ENCODE data around the gene ITSN2.
A peak's percentile ranks its signal among the peaks of the same experiment; 100 is the strongest.
"Not testable (repeated sequence)": the region's sequence is repeated elsewhere in the genome, so short reads cannot be mapped to it uniquely, and the experiment has no call there.

The ITSN2 gene

DNA sequence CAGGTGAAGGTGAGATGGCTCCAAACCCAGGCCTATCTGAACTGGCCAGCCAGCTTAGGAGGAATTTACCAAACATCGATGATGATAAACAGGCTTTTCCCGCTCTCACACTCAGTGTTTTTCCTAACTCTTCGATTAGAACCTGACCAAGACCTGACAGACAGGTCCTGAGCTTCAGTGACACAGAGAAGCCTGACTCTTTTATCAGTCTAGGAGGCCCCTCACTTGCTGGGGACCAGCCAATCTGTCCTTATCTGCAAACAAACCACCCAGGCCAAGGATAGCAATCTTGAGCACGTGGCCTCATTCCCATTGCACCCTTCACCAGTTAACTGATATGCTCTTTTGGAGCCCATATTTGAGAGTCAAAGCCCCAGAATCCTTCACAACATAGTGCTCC is 1.9 kb upstream of the ITSN2 start:
- DNase-seq = no peak

DNA sequence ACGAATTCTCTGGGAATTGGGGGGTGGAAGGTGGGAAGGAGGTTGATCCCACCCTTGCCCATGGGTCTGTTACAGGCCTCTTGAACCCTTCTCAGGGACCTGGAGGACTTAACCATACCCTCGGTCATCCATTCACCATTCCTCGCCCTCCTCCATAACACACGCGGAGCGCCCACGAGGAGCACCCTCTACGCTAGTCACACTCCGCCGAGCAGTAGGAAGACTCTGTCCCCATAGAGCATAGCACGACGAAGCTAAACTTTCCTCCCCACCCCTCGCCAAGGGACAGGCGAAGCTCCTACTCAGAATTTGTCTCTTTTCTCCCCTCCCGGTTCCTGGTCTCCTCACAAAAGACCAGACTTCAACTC is 611 bp upstream of the ITSN2 start:
- DNase-seq = no peak

DNA sequence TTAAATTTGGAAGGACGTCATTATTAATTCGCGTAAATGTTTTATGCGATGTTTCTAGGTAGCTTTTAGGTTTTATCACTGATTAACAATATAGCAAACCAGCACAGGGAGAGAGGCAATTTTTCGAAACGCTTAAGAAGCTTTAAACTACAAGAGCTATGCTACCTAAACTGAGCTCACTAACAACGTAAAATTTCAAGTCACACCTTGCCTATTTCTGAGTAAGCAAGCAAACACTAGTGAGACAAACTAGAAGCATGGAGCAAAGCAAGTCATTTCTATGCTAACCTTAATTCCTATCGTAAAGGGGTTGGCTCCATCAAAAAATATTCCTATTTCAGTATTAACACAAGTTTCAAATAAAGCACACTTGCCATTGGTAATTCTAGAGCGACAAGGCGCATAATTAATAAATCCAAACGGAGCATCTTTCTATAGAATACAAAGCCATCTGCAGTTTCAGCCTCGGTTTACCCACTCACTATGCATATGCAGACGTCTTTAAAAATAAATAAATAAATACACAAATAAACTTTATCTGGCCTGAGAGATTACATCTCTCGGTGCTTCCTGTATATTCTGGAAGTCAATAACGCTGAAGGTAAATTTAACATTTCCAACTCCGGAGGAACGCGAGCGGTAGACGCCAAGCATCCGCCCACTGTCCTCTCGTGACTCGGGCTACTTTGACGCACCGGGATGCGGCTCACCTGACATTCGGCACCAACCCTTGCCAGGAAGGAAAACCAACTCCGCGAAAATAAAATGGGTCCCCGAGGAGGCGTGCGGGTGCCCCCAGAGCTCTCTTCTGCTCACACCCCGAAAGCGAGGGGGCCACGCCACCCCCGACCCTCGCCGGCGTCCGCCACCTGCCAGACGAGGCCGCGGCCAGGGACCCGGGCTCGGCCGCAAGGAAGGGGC is 947 bp downstream of the ITSN2 start:
- peak; percentile 48 for DNase-seq

DNA sequence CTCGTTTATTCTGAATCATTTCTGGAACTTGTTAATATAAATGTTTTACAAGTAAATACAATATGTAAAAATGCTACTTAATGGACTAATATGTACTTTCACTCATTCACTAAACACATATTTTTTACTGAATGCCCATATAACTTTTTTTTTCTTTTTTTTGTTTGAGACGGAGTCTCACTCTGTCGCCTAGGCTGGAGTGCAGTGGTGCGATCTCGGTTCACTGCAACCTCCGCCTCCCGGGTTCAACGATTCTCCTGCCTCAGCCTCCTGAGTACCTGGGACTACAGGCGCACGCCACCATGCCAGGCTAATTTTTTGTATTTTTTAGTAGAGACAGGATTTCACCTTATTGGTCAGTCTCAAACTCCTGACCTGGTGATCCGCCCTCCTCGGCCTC is 2.6 kb downstream of the ITSN2 start:
- DNase-seq = not testable (repeated sequence)

DNA sequence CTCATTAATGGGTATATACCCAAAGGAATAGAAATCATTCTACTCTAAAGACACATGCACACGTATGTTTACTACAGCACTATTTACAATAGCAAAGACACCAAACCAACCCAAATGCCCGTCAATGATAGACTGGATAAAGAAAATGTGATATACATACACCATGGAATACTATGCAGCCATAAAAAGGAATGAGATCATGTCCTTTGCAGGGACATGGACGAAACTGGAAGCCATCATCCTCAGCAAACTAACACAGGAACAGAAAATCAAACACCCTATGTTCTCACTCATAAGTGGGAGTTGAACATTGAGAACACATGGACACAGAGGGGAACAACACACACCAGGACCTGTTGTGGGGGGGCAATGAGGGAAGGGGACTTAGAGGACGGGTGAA is 3.2 kb downstream of the ITSN2 start:
- not testable (repeated sequence) for DNase-seq

DNA sequence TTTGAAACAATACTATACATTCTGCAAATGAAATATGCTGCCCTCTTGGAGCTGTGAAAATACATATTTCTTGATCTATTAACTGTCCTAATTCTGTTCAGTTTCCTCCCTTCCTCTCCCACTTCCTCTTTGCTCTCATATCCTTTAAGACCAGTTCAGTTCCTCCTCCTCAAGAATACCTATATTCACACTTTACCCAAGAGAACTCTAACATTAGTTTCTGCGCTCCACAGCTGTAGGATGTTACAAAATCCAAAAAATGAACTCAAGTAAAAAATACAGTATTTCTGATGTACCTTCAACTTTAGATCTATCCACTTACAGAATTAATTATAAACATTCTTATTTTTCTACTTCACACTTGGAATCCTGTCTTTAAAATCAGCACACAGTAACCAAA is 5.4 kb downstream of the ITSN2 start:
- no peak for DNase-seq

DNA sequence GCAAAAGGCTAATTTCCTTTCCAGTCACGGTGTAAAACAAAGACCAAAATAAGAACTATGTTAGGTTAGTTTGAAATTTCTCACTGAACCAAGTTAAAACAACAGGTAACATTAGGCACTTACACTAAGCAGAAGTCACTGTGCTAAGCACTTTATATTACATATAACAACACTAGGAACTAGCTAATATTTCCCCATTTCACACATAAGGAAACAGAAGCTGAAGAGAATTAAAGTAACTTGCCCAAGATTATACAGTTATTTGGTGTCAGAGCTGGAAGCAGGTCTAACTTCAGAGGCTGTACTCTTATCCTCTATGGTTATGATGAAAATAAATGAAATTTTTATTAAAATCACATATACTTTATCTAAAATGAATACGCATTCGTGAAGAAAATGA is 5.9 kb downstream of the ITSN2 start:
- no peak for DNase-seq

DNA sequence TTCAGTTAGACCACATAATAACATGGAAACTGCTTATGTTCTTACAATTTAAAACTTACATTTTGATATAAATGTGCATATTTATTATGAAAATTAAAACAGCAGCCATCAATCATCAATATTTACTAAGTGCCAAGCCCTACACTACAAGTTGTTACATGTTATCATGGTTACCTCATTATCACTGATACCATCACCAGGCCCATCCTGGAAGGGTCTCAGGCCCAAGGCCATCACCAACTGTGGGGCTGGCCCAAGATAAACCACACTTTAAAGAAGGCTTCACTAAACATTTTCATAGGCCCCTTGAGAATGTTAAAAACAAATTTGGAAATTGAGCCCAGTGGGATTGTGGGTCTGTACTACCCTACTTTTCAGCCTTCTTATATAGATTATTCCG is 6.4 kb downstream of the ITSN2 start:
- DNase-seq = no peak

DNA sequence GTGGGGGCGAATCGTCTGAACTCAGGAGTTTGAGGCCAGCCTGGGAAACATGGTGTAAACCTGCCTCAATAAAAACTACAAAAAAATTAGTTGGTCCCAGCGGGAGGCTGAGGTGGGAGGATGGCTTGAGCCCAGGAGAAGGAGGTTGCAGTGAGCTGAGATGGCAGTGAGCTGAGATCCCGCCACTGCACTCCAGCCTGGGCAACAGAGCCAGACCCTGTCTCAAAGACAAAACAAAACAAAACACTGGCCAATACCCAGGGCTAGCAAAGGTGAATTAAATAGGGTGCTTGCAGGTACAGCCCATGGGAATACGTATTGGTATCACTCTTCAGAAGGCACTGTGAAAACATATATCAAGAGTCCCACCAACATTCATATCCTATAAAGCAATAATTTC is 7.0 kb downstream of the ITSN2 start:
- no peak for DNase-seq

DNA sequence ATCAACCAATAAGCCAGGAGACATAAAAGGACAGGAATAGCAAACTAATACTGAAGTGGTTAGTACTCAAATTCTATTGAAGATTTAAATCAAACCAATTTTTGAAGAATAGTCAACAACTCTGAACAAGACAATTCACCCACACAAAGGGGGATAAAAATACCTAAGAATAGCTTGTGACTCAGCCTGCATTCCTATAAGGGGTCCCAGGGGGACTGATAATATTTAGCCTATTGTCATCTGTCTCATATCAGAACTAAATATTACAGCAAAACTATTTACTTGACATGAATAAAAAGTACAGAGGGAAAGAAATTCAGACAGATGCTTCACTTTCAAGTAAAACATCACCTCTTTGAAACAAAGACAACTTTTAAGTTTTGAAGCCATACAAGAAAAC is 7.7 kb downstream of the ITSN2 start:
- DNase-seq = no peak

DNA sequence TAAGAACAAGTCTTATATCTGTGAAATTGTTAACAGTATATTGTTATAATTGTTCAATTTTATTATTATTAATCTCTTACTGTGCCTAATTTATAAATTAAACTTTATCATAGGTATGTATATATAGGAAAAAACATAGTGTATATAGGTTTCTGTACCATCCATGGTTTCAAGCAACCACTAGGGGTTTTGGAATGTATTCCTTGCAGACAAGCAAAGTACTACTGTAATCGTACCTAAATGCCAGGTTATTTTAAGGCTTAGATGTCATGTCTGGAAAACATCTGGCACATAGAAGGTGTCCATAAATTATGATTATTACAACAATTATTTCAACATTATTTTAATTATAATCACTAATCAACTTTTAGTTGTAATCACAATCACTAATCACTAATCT is 8.4 kb downstream of the ITSN2 start:
- no peak for DNase-seq

DNA sequence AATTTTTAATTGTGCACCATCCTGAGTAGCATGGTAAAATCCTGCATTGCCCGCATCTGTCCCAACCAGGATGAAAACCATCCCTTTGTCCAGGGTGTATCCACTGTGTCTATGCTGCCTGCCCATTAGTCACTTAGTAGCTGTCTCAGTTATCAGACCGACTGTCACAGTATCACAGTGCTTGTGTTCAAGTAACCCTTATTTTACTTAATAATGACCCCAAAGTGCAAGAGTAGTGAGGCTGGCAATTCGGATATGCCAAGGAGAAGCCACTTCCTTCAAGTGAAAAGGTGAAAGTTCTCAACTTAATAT is 8.8 kb downstream of the ITSN2 start:
- DNase-seq = no peak

DNA sequence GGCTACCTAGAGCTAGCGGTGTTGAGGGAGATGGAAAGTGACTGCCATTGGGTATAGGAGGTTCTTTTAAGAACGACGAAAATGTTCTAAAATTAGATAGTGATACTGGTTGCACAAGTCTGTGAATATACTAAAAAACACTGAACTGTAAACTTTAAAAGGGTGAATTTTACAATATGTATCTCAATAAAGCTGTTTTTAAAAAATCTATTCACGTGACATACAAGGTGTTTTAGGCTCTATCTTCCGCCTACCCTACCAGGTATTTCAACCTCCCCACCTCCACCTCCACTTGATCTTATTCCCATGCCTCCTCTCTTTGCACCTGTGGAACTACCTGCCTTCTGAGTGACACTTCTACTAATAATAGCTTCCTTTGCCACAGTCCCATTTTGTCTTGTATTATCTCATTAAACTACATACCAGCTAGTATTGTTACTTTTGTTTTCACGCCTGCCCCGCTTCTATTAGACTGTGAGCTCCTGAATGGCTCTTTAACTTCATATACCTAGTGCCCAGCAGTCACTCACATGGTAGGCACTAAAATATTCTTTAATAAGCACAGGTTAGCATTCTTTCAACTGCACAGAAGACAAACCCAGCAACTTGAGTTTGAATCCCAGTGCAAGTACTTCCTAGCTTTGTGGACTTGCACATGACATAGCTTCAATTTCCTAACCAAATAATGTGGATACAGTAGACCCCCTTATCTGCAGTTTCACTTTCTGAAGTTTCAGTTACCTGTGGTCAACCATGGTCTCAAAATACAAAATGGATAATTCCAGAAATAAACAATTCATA is 9.3 kb downstream of the ITSN2 start:
- no peak for DNase-seq

DNA sequence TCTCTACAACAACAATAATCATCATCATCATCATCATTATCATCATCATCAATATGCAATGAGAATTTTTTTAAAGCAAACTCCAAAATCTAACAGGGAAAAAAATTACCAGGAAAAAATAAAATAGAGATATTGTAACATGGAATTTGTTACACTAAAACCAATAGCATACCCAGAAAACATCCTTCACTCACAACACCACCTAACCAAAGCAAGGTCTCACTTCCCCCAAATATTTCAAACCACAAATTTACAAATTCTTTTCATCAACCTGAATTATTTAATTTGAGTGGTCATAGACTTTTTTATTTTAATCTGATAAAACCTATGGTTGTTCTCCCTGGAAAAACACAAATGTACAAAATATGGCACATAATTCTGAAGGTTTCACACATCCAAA is 11.2 kb downstream of the ITSN2 start:
- no peak for DNase-seq

DNA sequence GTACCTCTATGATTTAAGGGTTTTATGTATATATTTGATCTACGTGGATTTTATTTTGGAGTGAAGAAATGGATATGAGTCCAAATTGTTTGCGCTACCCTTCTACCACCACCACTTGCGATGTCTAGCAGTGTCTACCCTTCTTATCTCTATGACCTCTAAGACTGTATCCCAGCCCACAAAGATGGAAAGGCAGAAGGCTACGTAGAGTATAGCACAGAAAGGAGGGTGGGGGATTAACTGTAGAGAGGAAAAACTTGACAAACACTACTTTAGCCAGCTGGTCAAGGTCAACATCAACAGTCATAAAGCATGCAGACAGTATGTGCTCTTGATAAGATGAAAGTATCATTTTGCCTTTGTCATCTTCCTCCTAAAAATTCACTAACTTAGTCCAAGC is 14.4 kb downstream of the ITSN2 start:
- DNase-seq = no peak

DNA sequence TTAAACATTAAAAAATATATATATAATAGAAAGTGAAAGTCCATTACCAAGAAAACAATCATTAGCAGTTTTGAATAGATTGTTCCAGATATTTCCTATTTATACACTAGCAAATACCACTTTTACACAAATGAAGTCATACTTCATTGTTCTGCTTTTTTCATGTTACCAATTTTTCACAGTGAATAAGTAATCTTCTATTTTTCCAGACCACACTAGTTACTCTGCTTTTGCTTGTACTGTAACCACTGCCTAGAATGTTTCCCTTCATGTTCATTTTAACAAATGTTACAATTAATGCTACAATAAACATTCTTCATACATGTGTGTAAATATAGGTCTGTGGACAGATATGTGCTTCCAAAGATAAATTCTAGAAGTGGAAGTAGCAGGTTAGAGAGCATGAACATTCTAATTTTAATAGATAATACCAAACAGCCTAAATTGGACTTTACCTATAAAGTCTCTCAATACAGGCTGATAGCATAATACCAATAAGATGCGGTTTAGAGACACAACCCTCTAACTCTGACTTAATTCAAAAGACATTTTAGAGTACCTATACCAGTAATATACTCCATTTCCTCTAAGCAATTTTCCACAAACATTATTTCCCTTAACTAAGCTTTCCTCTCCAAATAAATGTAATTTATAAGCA is 17.0 kb downstream of the ITSN2 start:
- no peak for DNase-seq

DNA sequence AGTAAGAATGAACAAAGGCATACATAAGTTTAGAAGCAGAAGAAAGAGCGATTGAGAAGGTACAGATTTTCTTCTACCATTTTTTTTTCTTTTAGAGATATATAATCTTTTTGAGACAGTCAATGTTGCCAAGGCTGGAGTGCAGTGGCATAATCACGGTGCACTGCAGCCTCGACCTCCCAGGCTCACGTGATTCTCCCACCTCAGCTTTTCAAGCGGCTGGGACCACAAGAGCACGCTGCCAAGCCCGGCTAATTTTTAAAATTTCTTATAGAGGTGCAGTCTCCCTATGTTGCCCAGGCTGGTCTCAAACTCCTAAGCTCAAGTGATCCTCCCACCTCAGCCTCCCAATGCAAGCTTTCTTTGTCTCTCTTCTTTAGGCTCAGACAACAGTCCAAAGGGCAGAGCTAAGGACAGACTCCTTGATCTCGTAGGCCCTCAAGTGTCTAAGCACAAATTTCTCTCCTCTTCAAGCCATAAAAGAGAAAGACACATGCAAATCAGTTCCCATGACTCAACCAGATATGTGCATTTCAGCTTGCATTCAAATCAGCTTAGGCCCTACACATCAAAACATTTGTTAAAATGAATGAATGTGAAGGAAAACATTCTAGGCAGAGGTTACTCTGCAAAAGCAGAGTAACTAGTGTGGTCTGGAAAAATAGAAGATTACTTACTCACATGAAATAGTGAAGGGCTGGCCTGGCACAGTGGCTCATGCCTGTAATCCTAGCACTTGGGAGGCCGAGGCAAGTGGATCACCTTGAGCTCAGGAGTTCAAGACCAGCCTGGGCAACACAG is 18.0 kb downstream of the ITSN2 start:
- no peak for DNase-seq

DNA sequence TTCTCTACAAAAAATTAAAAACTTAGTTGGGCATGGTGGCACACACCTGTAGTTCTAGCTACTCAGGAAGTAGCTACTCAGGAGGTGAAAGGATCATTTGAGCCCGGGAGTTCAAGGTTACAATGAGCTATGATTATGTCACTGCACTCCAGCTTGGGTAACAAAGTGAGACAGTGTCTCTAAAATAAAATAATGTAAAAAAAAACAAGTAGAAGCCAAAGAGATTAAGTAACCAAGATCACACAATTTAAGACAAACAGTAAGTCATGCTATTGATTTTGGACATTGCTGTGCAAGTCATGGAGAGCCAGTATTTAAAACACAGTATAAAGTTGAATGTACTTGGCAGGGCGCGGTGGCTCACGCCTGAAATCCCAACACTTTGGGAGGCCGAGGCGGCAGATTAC is 20.5 kb downstream of the ITSN2 start:
- DNase-seq = no peak

DNA sequence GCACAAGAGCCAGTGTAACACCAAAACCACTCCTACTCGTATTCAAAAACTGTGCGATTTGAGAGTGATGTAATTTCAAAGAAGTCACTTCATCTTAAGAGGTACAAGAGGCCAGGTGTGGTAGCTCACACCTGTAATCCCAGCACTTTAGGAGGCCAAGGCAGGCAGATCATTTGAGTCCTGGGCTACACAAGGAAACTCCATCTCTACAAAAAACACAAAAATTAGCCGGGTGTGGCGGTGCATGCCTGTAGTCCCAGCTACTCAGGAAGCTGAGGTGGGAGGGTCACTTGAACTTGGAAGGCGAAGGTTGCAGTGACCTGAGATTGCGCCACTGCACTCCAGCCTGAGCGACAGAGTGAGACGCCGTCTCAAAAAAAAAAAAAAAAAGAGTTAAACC is 21.2 kb downstream of the ITSN2 start:
- DNase-seq = not testable (repeated sequence)

DNA sequence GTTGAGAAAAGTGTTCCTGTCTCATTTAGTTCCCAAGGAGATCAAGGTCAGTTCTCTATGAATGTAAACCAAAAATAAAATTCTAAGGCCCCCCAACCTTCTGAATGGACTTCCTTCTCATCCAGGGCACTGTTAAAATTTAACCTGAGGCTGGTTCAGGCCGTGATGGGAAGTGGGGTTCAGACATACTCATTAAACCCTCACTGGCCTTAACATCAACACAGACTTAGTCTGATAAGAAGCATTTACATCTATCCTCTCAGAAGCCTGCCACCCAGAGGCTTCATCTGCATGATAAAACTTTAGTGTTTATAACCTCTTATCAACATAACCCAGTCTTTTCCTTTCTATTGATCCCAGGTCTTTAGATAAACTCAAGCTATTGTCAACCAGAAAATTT is 22.4 kb downstream of the ITSN2 start:
- DNase-seq = no peak

DNA sequence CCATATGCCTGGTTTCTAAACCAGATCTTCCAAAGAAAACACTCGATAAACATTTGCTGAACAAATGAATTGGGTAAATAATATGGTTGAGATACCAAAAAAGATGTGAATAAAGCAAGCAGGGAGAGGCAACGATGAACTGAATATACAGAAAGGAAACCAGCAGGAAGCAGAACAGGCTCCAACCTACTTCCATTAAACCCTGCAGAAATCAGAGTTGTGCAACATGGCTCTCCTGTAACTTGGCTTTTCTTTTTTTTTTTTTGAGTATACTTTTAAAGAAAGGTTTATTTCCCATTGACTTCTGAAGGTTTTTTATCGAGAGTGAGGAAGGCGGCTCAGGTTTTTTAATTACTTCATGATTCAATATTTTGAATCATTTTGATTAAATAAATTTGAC is 23.5 kb downstream of the ITSN2 start:
- no peak for DNase-seq

DNA sequence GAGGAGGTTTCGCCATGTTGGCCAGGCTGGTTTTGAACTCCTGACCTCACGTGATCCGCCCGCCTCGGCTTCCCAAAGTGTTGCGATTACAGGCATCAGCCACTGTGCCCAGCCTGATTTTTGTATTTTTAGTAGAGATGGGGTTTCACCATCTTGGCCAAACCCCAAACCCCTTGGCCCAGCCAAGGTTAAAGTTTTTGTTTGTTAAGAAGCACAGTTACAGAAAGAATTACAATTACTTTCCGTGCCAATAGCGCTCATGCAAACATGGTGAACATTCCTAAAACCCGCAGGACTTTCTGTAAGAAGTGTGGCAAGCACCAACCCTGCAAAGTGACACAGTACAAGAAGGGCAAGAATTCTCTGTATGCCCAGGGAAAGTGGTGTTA is 26.1 kb downstream of the ITSN2 start:
- no peak for DNase-seq

Data from femur (tissue), 1 donor.